HepG2 (cell line): Measurements from ENCODE around the gene ATP8A1. TPM values are rescaled to one million over a fixed set of nuclear protein-coding genes. Genes with fewer than 3 reads are reported as not detected.

Experiments
- ATAC-seq: fragments of 200-7000 bp; cut with Tn5 transposase; 3 replicates; pipeline ENCODE4 v1.9.1; 2020; ENCODE audit warnings: mild to moderate bottlenecking, moderate library complexity
- BruUV-seq: library from RNA; stranded (reverse); fragments of 400-500 nt; replicated peaks from 2 replicates; lab custom pipeline; 2021; lab: Mats Ljungman, UMichigan
- CTCF ChIA-PET: fragments of 300-600 bp; formaldehyde crosslinking; extraction: SDS; loops from one replicate; lab custom pipeline; 2021; ENCODE audit warnings: low total read pairs, inconsistent platforms, low intra/inter-chr PET ratio; lab: Yijun Ruan, JAX
- POLR2A ChIA-PET: fragments of 350-600 bp; sonication (Branson Sonifier 250); formaldehyde crosslinking; loops from one replicate; lab custom pipeline; 2020; ENCODE audit warnings: antibody characterized with exemption, inconsistent platforms; lab: Yijun Ruan, JAX
- DNase-seq: peaks from one replicate; pipeline ENCODE4 v3.0.0-alpha.2; 2015; ENCODE audit warnings: low spot score
- FAIRE-seq: peaks from 3 replicates; lab custom pipeline; 2011; peaks lifted over from hg19 to GRCh38; lab: Jason Lieb, UNC
- H2AFZ ChIP-seq: one replicate; pipeline ENCODE4 v1.6.1; 2011; ENCODE audit warnings: low read length, inconsistent platforms
- H3K27ac ChIP-seq: fragments of 300-600 bp; 3 replicates; pipeline ENCODE4 v1.8.0; 2011; ENCODE audit warnings: mixed run types, mild to moderate bottlenecking, mixed read lengths, low read length, inconsistent platforms; ENCODE audit not compliant: insufficient read depth; ENCODE audit errors: extremely low read length
- H3K27me3 ChIP-seq, 2 experiments: fragments of 200-600 bp in 1 of 2; 2 replicates in 1 of 2; 3 replicates in 1 of 2; pipeline versions ENCODE4 v1.6.0 to v1.8.0; 2011; ENCODE audit warnings: low read length in 2 of 2, mild to moderate bottlenecking in 2 of 2, moderate library complexity in 2 of 2, inconsistent platforms in 1 of 2; ENCODE audit not compliant: insufficient read depth in 2 of 2, control insufficient read depth in 1 of 2
- H3K36me3 ChIP-seq, 2 experiments: fragments of 200-600 bp in 1 of 2; replicated peaks in 1 of 2; 2 replicates in 1 of 2; 3 replicates in 1 of 2; pipeline versions ENCODE4 v1.5.1 to v1.8.0; 2011; ENCODE audit warnings: low read length in 2 of 2, inconsistent platforms in 1 of 2; ENCODE audit not compliant: insufficient read depth in 2 of 2, control insufficient read depth in 1 of 2
- H3K4me1 ChIP-seq: 2 replicates; pipeline ENCODE4 v1.5.1; 2012; ENCODE audit warnings: low read length, inconsistent platforms; ENCODE audit not compliant: insufficient read depth
- H3K4me2 ChIP-seq: 2 replicates; pipeline ENCODE4 v1.6.0; 2011; ENCODE audit warnings: low read depth, low read length, inconsistent platforms
- H3K4me3 ChIP-seq, 3 experiments: fragments of 200-600 bp in 1 of 3; sonication (generic), shearing (Covaris generic) in 1 of 3; replicated peaks in 1 of 3; 2 replicates each; pipeline ENCODE4 v1.5.1; 2011 to 2016; ENCODE audit warnings: low read length in 3 of 3, inconsistent platforms in 2 of 3, low read depth in 2 of 3, mild to moderate bottlenecking in 2 of 3, control low read depth in 1 of 3, mixed read lengths in 1 of 3; ENCODE audit not compliant: insufficient read depth in 1 of 3
- H3K79me2 ChIP-seq: one replicate; pipeline ENCODE4 v1.6.1; 2011; ENCODE audit warnings: low read length, inconsistent platforms; ENCODE audit not compliant: insufficient read depth
- H3K9ac ChIP-seq: 2 replicates; pipeline ENCODE4 v1.6.0; 2011; ENCODE audit warnings: mild to moderate bottlenecking, low read depth, low read length, inconsistent platforms; ENCODE audit not compliant: insufficient read depth
- H3K9me3 ChIP-seq: 2 replicates; pipeline ENCODE4 v1.5.1; 2012; ENCODE audit warnings: mild to moderate bottlenecking, low read length
- H4K20me1 ChIP-seq: 2 replicates; pipeline ENCODE4 v1.6.0; 2011; ENCODE audit warnings: inconsistent platforms, mild to moderate bottlenecking, low read length, moderate library complexity; ENCODE audit not compliant: insufficient read depth
- BCL3 ChIP-seq: sonication (generic); formaldehyde crosslinking; IDR thresholded peaks from 2 replicates; pipeline ENCODE4 v1.5.1; 2020; ENCODE audit warnings: mild to moderate bottlenecking, missing genetic modification reagents, moderate library complexity
- HMGXB3 ChIP-seq: sonication (generic); formaldehyde crosslinking; IDR thresholded peaks from 2 replicates; pipeline ENCODE4 v1.4.0; 2020; ENCODE audit warnings: missing genetic modification reagents, borderline replicate concordance
- RARA ChIP-seq: IDR thresholded peaks from 2 replicates; pipeline ENCODE4 v1.6.1; 2016; ENCODE audit warnings: missing genetic modification reagents, missing compliant biosample characterization
- ZBTB40 ChIP-seq, 2 experiments: fragments of 450-650 bp in 1 of 2; sonication (generic) in 1 of 2; formaldehyde crosslinking in 1 of 2; IDR thresholded peaks; 2 replicates each; pipeline versions ENCODE4 v1.6.1 to v1.8.0; 2016 to 2022; ENCODE audit warnings: antibody characterized with exemption in 1 of 2, mild to moderate bottlenecking in 1 of 2, missing genetic modification reagents in 1 of 2
- ZFP90 ChIP-seq: sonication (generic); formaldehyde crosslinking; IDR thresholded peaks from 2 replicates; pipeline ENCODE4 v1.8.0; 2022; ENCODE audit warnings: missing genetic modification reagents, mild to moderate bottlenecking, inconsistent platforms, borderline replicate concordance
- WGBS: methylation state at CpG from one replicate; pipeline ENCODE4 v1.1.6; 2017; ENCODE audit warnings: low lambda C conversion rate; 5-methylcytosine and 5-hydroxymethylcytosine counted together
- in situ Hi-C: cut with HindIII; loops from 2 replicates; pipeline ENCODE4 v1.10.0; 2017; ENCODE audit warnings: low pct_unique_long_range_greater_than_20kb; ENCODE audit not compliant: extremely low pct_ligation_motif_present
- intact Hi-C: fragments of 100-400 bp; cut with micrococcal nuclease; formaldehyde crosslinking; loops from one replicate; pipeline ENCODE4 v1.10.0; 2022; ENCODE audit not compliant: unreplicated experiment
- polyA plus RNA-seq, 8 experiments: library from polyadenylated mRNA; depleted of rRNA in 3 of 8; stranded (reverse) in 7 of 8; unstranded in 1 of 8; fragments of >200 nt; fragmentation: Illumina TruSeq in 4 of 8; extraction: Trizol in 4 of 8; gene quantifications; 2 replicates each; pipeline versions ENCODE4 v1.2.1 to v1.2.3, GENCODE V29; 2011 to 2016; ENCODE audit warnings: low read depth in 4 of 8, missing spikeins in 1 of 8, mixed read lengths in 1 of 8; ENCODE audit not compliant: insufficient read depth in 1 of 8
- total RNA-seq, 5 experiments: library from RNA; depleted of rRNA; stranded (reverse); fragments of >200 nt; fragmentation: Illumina TruSeq; extraction: Trizol; gene quantifications; 2 replicates each; pipeline ENCODE4 v1.2.3, GENCODE V29; 2016; ENCODE audit warnings: low read depth in 1 of 5

Gene ATP8A1
- total and polyA plus RNA-seq, 2 of the 13 experiments (the other 11 are each of a cell fraction or from before 2014, with no cell fraction given) = 1.7 to 6.2 TPM

GRCh38 chr4:42482516-42483327 is 174.2 kb downstream of the ATP8A1 start:
- Histone ChIP-seq H3K36me3 (no peaks in the 10 kb centered on the region), H3K9me3 (no peaks in the 10 kb centered on the region), H3K79me2 (no peaks in the 10 kb centered on the region), H3K4me3 (no peak overlapping the region), H3K27ac (no peak overlapping the region), H3K27me3 (no peaks in the 10 kb centered on the region), H3K4me2 (no peak overlapping the region), H3K9ac (no peak overlapping the region), H2AFZ (no peak overlapping the region), H3K4me1 (no peaks in the 10 kb centered on the region), H4K20me1 (no peaks in the 10 kb centered on the region)
- BruUV-seq = no TSS peak
- in situ Hi-C loops (no loop called here), intact Hi-C loops (no loop called here)
- no peak for FAIRE-seq
- ChIA-PET CTCF (no interaction called here), POLR2A (no interaction called here)
- DNase-seq = no peak
- WGBS = 74% methylated on average over 5 of the region's 5 CpGs
- no peak for ATAC-seq
- TF ChIP-seq RARA = no peak
- no peak for TF ChIP-seq ZFP90 (CRISPR knock-in tag)
- no peak for TF ChIP-seq HMGXB3 (CRISPR knock-in tag)
- TF ChIP-seq BCL3 (CRISPR knock-in tag) = no peak
- TF ChIP-seq ZBTB40 (IDR thresholded peaks at IDR 0.05) = no peak
- TF ChIP-seq ZBTB40 (CRISPR knock-in tag; IDR thresholded peaks at IDR 0.05) = no peak
